ENCODE results near the gene DAB2IP.
A peak's percentile ranks its signal among the peaks of the same experiment; 100 is the strongest.

Gene DAB2IP

GRCh38 chr9:121645853-121646807 is 5.3 kb upstream of the DAB2IP start:
- DNase-seq: no peak

DNA sequence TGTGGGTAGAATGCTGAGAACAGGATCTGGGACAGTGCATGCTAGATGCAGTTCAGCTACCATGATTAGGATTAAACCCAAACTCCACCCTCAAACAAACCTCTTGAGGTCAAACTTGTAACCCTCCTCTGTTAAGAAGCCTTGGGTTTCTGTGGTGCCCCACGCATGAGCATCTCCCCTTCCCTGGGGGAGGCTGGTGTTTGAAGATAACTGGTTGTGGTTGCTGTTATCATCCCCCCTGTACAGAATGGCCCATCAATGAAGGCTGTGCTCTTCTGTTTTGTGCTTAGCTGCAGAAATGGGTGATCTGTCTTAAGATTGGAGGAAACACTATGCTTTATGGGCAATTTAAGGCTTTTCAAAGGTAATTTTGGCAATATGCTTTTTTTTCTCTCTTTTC is 4.4 kb upstream of the DAB2IP start:
- DNase-seq: no peak

GRCh38 chr9:121648172-121648571 is 3.3 kb upstream of the DAB2IP start:
- DNase-seq: no peak

DNA sequence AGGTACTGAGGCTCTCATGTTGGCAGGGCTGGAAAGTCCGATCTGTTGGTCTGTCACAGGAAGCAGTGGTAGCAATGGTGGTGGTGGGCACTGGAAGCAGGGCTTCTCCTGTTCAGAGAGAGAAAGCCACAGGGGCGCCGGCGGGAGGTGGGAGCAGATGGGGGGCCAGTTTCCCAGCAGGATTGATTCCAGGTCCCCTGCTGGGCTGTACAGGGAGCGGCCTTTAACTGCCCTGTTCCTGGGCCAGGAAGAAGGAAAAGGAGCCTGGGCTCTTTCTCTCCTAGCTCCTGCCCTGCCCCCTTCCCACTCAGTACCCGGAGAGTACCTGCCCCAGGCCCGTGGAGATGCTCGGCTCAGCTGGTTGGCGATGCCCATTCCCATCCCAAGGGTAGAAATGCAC is 2.6 kb upstream of the DAB2IP start:
- no peak for DNase-seq

- no peak for DNase-seq
Measured at GRCh38 chr9:121649476-121650216, 1.8 kb upstream of the DAB2IP start.

GRCh38 chr9:121650217-121651007 is 1.0 kb upstream of the DAB2IP start:
- peak; percentile 59 for DNase-seq

- no peak for DNase-seq
Measured at GRCh38 chr9:121651008-121651294, 483 bp upstream of the DAB2IP start.

GRCh38 chr9:121652021-121652837 is 795 bp downstream of the DAB2IP start:
- no peak for DNase-seq

DNA sequence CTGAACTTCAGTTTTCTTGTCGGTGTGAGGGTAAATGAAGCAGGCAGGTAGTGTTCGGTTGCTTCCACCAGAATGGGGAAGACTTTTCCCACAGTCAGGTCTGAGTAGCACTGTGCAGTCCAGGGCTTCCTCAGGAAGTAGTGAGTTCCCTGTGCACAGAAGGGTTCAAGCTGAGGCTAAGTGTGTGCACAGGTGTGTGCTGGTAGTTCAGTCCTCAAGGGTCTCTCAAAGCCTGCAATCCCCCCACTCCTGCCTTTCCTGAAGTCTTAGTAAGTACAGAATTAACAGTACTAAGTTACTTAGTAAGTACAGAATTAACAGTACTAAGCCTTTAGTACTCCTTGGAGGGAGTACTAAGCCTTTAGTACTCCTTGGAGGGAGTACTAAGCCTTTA is 1.4 kb downstream of the DAB2IP start:
- DNase-seq: no peak

GRCh38 chr9:121654499-121655140 is 3.2 kb downstream of the DAB2IP start:
- no peak for DNase-seq

DNA sequence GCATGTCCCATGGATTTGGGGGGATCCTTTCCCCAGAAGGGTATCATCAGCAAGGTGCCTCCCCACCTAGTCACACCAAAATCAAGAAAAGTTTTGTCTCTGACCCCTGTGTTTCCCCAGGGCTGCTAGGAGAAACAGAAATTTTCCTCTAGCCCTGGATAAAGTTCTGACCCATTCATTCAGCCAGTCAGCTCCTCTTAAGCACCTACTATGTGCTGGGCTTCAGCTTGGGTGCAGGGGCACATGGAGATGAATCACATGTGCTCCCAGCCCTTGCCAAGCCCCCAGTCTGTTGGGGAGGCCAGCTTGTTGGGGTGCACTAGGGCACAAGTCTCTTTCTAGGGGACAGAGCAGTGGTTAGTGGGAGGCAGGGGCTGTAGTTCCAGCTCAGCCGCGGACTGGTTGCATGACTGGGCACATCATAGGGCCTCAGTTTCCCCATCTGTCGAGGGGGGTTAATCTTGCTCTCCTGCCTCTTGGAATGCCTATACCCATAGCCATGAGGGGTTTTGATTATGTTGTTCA is 3.9 kb downstream of the DAB2IP start:
- no peak for DNase-seq

GRCh38 chr9:121656941-121657470 is 5.6 kb downstream of the DAB2IP start:
- no peak for DNase-seq

- no peak for DNase-seq
Measured at GRCh38 chr9:121658166-121658565, 6.7 kb downstream of the DAB2IP start.

GRCh38 chr9:121658591-121658990 is 7.2 kb downstream of the DAB2IP start:
- no peak for DNase-seq

DNA sequence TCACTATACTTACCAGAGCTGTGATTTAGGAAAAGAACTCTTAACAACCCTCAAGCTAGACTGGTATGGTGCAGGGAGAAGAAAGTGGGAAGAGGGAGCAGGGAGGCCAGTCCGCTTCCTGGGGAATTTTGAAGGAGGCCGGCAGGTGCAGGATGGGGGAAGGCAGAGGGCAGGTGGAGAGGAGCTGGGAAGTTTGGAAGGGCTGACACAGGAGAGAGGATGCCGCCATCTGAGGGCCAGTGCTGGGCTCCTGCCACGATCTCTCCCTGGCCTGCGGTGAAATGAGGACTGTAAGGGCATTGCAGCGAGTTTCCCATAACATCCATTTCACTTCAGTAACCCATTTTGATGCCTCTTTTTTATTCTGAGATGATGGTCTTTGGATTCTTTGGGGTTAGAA is 8.9 kb downstream of the DAB2IP start:
- no peak for DNase-seq

DNA sequence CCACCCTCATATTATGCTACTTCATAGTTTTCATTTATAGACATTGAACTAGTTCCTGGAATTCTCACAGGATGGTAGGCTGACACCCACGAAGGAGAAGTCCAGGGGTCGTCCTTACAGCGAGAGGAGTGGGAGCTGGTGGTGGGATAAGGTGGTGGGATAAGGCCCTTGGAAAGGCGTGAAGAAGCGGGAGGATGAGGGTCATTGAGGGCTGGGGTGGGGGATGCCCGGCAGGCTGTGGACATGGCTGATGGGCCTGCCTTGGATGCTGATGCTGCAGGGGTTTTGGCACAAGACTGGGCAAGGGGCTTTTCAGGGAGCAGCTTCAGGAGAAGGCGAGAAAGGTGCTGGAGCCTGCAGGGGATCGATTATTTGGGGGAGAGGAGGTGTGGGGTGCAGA is 9.4 kb downstream of the DAB2IP start:
- no peak for DNase-seq

DNA sequence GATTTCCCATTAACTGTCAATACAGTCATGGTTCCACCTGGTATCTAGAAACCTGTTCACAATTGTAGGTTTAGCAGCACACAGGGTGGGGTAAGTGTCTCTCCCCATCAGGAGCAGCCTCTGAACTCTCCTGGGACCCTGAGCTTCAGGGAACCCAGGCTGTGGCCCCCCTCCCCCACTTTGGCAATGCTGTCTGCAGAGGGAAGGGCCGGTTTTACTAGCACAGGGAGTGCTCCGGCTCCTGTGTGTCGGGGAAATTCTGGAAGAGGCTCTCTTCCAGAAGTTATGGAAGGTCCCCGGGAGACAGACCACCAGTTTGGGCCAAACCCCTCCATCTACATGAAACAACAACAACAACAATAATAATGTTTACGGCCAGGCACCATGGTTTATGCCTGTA is 9.9 kb downstream of the DAB2IP start:
- no peak for DNase-seq

DNA sequence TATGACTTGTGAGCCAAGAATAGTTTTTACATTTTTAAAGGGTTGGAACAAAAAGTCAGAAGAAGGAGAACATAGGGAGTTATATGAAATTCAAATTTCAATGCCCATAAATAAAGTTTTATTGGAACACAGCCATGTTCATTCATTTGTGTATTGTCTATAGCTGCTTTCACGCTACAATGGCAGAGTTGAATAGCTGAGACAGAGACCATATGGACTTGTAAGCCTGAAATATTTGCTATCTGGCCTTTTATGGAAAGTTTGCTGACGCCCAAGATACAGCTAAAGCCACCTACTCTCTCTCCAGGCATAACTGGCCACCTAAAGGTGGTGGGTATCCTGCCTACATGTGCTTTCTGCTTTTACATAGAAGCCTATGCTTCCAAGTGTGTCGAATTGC is 10.9 kb downstream of the DAB2IP start:
- DNase-seq: no peak

DNA sequence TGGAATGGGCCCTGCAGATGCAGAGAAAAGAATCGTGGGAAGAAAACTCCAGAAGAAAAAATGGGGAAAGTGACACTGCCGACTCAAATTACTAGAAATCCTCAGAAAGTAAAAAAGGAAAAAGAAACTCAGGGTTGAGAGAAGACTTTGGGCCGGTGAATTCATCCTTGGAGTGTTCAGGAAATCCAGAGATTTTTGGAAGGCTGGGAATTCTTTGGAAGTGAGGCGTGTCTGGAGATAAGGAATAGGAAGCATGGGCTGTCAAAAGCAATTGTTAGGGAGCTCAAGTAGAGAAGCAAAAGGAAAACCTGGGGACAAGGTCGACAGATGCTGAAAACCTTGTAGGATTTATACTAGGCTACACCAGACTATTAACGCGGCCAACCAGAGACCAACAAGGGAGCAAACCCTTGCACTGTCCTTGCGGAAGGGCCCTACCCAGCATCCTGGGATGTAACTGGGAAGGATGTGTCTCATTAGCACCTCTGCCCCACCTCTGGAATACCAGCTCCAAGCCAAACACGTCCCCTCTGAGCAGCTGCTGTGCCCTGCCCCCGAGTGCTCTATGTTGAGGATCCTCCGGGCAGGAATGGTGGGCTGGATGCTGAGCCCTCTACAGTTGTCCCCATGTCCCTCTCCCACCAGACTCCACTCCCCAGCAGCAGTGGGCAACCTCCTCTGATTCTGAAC is 11.6 kb downstream of the DAB2IP start:
- no peak for DNase-seq

- no peak for DNase-seq
Measured at GRCh38 chr9:121663591-121663990, 12.2 kb downstream of the DAB2IP start.

DNA sequence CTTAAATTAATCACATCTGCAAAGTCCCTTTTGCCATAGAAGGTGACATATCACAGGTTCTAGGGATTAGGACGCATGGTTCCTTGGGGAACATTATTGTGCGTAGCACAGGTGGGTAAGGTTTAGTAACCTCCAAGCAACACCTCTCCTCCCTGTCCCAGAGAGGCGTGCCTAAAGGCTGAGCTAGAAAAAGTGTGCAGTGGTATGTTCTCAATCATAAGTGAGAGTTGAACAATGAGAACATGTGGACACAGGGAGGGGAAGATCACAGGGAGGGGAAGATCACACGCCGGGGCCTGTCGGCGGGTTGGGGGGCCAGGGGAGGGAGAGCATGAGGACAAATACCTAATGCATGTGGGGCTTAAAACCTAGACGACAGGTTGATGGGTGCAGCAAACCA is 14.9 kb downstream of the DAB2IP start:
- no peak for DNase-seq

Measured in NCI-H1417 treated with DMSO at 0.1 percent for 48 hours (cell line).